ENCODE measurements around the gene PDE4B. TPM values are rescaled to one million over a fixed set of nuclear protein-coding genes. Genes with fewer than 3 reads are reported as not detected.
"Not testable (repeated sequence)": the region's sequence is repeated elsewhere in the genome, so short reads cannot be mapped to it uniquely, and the experiment has no call there.

PDE4B gene
- total RNA-seq, 1 donor, result 26.9 TPM

GRCh38 chr1:65813956-65814355 is 21.3 kb downstream of the PDE4B start:
- no peak for DNase-seq (ENCODE audit: low read depth in 2 of 3, low spot score in 2 of 3)

- DNase-seq (ENCODE audit: low read depth in 2 of 3, low spot score in 2 of 3), result no peak
Measured at GRCh38 chr1:65814752-65815151, 22.1 kb downstream of the PDE4B start.

DNA sequence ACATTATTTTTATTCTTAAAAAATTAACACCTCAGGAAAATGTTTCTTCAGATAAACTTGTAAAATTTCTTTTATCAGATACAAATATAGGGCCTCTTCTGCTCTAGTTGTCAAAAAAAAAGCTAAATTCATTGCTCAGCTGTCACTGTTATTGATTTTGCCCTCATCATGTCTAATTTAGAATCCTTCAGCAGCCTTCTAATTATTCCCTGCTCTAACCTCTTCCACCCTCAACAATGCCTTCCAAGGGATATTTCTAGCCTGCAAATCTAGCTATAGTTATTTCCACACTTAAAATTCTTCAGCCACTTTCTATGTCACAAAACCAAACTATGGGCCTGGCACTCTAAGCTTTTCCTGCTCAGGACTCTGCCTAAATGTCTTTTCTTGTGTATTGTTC is 25.2 kb downstream of the PDE4B start:
- no peak for DNase-seq (ENCODE audit: low read depth in 2 of 3, low spot score in 2 of 3)

DNA sequence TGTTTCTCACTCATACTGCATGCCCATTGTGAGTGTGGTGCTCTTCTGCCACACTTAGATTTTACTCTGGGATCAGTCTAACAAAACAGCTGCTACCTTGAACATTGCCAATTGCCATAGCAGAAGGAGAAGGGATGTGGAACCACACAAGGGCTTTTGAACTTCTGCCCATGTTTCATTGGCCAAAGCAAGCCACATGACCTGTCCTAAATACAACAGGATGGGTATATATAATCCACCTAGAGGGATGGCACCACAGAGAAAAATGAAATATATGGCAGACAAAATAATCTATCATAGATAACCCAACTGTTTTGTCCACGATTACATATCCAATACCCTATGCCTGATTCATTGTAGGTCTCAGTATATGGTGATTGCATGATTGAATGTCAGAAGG is 26.3 kb downstream of the PDE4B start:
- DNase-seq (ENCODE audit: low read depth in 2 of 3, low spot score in 2 of 3), result no peak

GRCh38 chr1:65820983-65821382 is 28.3 kb downstream of the PDE4B start:
- no peak for DNase-seq (ENCODE audit: low read depth in 2 of 3, low spot score in 2 of 3)

DNA sequence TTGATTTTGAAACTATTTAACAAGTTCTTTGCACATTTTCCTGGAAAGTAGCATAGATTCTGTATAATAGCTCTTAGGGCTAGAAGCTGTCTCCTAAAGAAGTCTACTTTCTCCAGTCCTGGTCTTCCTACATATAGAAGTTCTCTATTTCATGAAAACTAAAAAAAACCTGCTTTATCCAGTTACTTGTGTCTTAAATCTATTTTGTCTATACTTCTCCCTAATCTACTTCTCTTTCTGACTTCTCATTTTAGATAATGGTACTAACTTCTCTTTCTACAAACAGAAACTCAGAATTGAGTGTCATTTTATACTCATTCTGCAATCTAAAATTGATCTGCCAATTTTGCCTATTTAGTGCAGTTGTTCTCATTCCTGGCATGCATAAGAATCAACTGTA is 28.7 kb downstream of the PDE4B start:
- no peak for DNase-seq (ENCODE audit: low read depth in 2 of 3, low spot score in 2 of 3)

GRCh38 chr1:65824103-65824502 is 31.4 kb downstream of the PDE4B start:
- DNase-seq (ENCODE audit: low read depth in 2 of 3, low spot score in 2 of 3), result no peak

GRCh38 chr1:65825741-65826140 is 33.0 kb downstream of the PDE4B start:
- no peak for DNase-seq (ENCODE audit: low read depth in 2 of 3, low spot score in 2 of 3)

- DNase-seq (ENCODE audit: low read depth in 2 of 3, low spot score in 2 of 3), result no peak
Measured at GRCh38 chr1:65826782-65827181, 34.1 kb downstream of the PDE4B start.

- DNase-seq (ENCODE audit: low read depth in 2 of 3, low spot score in 2 of 3), result no peak
Measured at GRCh38 chr1:65827346-65827745, 34.7 kb downstream of the PDE4B start.

GRCh38 chr1:65830306-65830705 is 37.6 kb downstream of the PDE4B start:
- no peak for DNase-seq (ENCODE audit: low read depth in 2 of 3, low spot score in 2 of 3)

DNA sequence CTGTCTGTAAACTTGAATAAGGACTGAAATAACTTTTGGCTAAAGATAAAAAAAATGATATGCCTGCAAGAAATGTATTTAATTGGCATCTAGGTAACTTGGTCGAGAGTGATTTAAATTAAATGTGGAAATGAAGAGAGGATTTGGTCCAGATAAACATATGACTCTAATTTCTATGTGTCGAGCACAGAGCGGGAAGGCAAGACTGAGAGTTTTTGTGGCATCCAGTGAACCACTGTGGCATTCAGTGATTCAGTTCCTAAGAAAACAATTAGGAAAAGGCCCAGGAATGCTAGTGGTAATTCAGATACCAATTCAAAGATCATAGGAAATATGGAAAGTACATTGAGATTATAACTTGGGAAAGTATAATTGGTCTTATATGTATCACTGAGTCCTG is 39.6 kb downstream of the PDE4B start:
- no peak for DNase-seq (ENCODE audit: low read depth in 2 of 3, low spot score in 2 of 3)

DNA sequence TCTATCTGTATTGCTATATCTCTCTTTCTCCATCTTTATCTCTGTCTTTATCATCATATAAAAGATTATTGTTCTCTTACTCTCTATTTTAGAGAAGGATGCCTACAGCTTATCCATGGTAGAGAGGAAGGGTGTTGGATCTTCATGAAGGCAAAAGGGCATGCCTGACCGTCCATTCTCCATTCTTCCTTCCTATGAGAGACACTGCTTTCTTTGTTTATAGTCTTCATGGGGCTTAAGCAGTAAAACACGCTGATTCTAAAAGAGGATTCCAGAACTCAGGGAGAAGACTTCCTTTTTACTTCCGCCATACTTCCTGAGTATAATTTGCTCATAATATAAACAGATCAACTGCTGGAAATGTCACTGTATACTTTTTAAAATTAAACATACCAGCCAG is 44.0 kb downstream of the PDE4B start:
- DNase-seq (ENCODE audit: low read depth in 2 of 3, low spot score in 2 of 3), result no peak

- no peak for DNase-seq (ENCODE audit: low read depth in 2 of 3, low spot score in 2 of 3)
Measured at GRCh38 chr1:65840683-65841082, 48.0 kb downstream of the PDE4B start.

DNA sequence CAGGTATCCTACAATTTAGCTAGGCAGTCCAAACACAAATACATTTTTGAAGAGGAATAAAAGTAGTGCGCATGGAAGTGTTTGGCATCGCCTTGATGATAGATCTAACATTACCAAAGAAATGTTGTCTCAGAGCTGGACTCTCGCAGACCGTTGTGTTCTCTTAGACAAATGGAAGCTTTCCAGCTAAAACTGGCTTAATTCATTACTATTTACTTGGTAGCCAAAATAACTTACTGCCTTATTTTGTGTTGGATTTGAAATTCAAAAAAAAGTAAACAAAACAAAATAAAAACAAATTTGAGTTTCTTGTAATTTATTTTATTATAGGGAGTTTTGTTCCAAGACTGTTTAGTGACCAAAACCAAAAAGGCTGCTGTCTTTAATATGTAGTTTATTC is 51.6 kb downstream of the PDE4B start:
- DNase-seq (ENCODE audit: low read depth in 2 of 3, low spot score in 2 of 3), result no peak

GRCh38 chr1:65844821-65845534 is 52.3 kb downstream of the PDE4B start:
- no peak for DNase-seq (ENCODE audit: low read depth in 2 of 3, low spot score in 2 of 3)

DNA sequence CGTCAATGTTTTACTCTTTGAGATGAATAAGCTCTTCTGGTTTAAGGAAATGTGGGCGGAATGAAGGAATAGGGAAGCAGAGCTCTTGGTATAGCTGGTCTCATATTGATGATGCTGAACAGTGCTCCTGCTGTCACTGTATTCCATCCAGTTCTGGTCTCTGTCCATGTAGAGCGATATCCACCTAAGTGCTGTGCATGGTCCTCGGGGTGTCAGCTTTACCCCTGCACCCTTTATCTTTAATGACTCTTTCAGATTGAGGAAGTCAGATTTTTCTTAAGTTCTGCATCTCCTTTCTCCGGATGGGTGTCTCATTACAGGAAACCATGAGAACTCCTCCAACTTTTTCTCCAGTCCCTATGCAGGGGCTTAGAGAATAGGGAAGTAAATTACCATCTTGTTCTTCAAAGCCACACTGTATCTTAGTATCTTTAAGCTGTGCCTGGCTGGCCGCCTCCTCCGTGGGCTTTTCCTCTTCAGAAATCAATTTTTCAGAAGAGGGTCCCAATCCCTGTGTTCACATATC is 52.9 kb downstream of the PDE4B start:
- peak in 1 of 3 donors; percentile 16 for DNase-seq (ENCODE audit: low read depth in 2 of 3, low spot score in 2 of 3)

DNA sequence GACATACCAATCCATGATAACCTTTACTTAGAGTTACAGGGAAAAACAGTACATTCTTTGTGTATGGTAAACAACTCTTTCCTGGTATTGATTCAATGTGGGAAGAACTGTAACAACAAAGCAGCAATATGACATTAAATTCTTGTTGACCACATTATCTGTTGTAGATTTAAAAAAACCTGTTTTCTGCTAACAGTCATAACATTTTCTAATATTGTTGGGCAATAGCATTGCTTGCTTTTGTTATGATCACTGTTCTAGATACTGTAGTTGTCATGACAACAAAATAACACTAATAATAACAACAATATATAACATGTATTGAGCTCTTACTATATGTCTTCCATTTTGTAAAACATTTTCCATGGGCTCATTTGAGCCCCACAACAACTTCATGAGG is 54.2 kb downstream of the PDE4B start:
- no peak for DNase-seq (ENCODE audit: low read depth in 2 of 3, low spot score in 2 of 3)

- DNase-seq (ENCODE audit: low read depth in 2 of 3, low spot score in 2 of 3), result no peak
Measured at GRCh38 chr1:65850281-65850680, 57.6 kb downstream of the PDE4B start.

DNA sequence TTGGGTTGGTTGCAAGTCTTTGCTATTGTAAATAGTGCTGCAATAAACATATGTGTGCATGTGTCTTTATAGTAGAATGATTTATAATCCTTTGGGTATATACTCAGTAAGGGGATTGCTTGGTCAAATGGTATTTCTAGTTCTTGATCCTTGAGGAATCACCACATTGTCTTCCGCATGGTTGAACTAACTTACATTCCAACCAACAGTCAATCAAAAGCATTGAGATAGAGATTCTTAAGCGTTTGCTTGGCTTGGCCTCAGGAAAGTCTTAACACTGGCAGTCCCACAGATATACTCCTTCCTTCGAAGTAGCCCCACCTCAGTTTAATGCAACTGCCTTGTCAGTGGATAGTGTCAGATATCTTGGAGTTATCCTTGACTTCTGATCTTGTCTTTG is 63.9 kb downstream of the PDE4B start:
- not testable (repeated sequence) for DNase-seq (ENCODE audit: low read depth in 2 of 3, low spot score in 2 of 3)

DNA sequence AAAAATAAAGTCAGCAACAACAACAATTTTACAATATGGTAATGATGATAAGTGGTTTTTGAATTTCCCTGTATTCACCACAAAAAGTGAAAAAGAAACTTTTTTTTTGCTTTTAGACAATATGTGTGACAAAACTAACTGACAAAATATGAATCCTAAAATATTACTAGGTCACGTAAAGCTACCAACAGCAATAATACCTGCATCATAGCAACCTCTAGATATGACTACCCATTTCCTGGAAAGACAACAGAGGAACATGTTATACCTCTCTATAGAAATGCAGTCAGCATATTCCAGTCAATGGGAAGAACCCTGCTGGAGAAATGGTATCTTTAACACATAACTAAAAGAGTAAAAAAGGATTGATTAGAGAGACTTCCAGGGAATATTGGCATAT is 73.7 kb downstream of the PDE4B start:
- no peak for DNase-seq (ENCODE audit: low read depth in 2 of 3, low spot score in 2 of 3)

GRCh38 chr1:65872301-65872700 is 79.6 kb downstream of the PDE4B start:
- no peak for DNase-seq (ENCODE audit: low read depth in 2 of 3, low spot score in 2 of 3)

GRCh38 chr1:65878342-65878741 is 85.6 kb downstream of the PDE4B start:
- DNase-seq (ENCODE audit: low read depth in 2 of 3, low spot score in 2 of 3), result not testable (repeated sequence)

All from hematopoietic multipotent progenitor cell (in vitro differentiated cells).